NCI-H1694 treated with DMSO at 0.1 percent for 48 hours (cell line): ENCODE measurements around the gene AWAT2.

Source experiments
- DNase-seq: peaks from one replicate; lab custom pipeline; 2025; lab: John Stamatoyannopoulos, UW

The AWAT2 gene, protein sequence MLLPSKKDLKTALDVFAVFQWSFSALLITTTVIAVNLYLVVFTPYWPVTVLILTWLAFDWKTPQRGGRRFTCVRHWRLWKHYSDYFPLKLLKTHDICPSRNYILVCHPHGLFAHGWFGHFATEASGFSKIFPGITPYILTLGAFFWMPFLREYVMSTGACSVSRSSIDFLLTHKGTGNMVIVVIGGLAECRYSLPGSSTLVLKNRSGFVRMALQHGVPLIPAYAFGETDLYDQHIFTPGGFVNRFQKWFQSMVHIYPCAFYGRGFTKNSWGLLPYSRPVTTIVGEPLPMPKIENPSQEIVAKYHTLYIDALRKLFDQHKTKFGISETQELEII

DNA sequence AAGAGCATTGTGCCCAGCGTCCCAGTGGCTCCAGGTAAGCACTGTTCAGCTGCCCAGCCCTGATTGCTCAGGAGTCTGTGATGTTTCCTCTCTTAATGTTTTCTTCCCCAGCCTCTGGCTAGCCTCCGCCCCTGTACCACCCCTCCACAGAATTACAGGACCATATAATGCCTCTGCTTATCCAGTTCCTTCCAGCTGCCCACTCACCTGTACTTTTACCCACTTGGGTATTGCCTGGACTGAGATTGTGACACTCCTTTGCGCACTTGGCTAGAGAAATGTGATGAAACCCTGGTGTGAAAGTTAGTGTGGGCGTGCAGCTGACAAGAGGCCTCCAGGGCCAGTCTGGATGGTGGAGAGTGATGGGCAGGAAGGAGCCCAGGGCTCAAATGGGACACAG is at the start of gene AWAT2:
Gene AWAT2 (minus strand): TSS at position 14 of the 400 bp plus-strand sequence. CDS start 6 bp downstream, at position 8.
- no peak for DNase-seq

DNA sequence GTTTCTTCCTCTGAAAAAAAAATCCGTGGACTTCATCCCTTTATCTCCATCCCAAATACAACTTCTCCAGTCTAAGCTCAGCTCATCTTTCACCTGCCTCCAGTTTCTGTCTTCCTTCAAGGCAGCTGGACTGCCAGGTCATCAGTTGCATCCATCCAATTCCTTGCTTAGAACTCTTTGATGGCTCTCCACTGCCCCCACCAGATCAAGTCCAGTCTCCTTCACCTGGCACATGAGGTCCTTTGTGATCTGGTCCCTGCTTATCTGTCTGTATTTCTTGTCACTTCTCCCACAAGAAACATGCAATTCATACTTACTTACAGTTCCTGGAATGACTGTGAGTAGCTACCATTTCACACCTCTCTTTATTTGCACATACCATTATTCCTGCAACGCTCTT is 46.3 kb upstream of the AWAT2 start:
- DNase-seq = no peak

DNA sequence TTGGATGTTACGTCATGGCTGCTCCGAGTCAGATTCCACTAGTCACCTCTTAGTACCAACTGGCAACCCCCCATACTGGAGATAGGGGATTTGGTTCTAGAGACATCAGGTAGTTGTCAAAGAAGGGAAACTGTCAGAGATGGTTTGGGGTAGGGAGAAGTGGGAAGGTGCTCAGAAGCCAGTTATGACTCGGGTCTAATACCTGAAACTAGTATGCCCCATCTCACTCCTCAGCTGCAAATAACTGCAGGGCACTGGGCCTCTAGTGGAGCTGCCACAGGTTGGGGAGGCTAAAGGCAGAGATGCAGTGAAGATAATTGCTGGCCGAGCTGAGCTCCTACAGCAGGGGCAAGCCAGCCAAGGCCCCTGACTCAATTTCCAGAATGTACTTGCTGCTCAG is 42.5 kb upstream of the AWAT2 start:
- DNase-seq = no peak

DNA sequence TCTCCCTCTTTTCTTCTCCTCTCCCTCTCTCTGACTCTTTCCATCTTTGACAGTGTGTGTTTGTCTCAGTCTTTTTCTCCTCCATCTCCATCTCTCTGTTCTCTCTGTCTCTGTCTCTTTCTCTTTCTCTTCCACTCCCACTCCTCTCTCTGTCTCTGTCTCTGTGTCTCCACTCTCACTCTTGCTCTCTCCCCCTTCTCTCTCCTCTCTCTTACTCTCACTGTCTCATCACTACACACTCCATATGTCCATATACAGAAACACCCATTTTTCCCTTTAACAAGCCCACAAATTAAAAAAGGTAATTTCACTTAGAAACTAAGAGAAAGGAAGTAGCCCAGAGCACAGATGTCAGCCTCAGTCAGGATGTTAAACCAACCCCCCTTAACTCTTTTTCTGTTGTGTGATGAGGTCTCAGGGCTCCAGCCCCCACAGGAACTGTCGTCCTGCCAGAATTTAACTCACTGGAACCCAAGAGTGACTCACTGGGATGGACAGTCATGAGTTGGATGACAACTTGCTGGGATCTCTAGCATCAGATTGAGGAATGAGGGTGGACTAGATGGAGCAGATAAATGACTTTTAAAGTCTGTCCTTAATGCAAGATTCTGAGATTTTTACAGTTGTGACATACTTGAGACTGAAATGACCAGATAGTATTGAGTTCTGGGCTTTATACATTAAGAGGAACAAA is 40.0 kb upstream of the AWAT2 start:
- no peak for DNase-seq

DNA sequence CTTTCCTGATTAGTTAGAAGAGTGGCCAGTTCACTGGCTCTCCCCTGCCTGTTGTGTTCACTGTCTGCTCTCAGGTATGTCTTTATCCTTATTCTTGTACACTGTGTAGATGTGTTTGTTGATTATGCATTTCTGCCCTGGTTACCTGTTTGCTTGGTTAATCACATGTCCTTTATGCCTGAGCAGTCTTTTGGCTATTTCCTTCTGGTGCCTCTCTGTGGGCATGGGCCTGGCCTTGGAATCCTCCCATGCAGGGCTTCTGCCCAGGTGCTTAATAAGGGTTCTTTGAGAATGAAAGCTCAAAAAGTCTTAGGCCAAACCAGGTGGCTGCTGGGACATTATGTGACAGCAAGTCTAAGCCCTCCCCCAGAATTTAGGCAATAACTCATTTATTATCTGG is 39.0 kb upstream of the AWAT2 start:
- no peak for DNase-seq

DNA sequence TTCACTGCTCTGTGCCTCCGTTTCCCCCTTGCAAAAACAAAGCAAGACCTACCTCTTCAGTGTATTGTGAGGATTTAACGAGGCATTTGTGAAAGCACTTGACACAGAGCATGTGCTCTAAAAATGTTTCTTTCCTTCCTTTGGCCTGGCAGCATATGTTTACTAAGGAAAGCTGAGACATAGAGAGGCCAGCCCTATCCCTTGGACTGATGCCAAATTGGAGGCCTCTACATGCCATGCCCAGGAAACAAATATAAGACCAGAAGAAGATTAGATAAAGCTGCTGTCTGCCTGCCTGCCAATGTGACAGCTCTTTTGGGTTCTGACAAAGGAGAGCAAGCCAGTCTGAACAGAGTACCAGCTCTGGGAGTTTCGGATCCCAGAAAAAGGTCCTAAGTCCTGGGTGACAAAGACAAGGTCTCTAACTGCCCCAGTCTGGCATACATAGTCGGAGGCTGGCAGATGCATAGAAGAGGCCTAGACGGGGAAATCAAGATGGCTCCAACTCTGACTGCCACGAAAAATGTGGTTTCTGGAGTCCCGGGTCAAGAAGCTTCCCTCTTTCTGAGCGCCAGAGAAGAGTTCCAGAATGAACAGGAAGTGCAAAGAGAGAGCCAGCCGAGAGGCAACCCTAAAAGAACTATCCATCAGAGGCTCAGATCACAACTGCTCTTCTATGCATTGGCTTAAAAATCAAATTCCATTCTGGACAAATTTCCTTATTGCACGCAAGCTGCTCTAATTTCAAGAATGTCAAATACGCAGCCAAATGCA is 38.3 kb upstream of the AWAT2 start:
- no peak for DNase-seq

DNA sequence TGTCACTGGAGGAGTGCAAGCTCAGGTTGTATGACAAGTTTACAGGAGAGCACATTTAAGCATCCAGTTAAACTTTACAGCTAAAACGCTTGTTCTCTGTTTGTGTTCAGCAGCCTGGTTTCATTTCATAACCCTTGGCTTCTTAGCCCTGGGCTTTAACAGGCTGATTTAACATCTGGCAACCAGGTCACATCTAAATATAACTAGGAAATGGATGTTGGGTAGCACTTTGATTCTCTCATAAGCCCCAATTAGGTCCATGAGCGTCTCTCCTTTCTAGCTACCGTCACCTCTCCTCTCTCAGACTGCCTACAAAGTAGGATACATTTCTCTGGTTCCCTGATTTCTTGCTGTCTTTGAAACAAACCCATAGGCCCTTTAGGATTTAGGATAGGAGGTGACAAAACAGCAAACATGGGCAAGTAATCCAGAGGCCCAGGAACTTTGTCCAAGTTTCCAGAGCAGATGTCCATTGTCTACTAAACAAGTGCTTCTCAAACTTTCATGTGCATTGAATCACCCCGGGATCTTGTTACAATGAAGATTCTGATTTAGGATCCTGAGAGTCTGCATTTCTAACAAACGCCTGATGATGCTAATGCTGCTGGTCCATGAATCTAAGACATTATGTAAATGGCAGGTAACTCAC is 35.0 kb upstream of the AWAT2 start:
- no peak for DNase-seq

DNA sequence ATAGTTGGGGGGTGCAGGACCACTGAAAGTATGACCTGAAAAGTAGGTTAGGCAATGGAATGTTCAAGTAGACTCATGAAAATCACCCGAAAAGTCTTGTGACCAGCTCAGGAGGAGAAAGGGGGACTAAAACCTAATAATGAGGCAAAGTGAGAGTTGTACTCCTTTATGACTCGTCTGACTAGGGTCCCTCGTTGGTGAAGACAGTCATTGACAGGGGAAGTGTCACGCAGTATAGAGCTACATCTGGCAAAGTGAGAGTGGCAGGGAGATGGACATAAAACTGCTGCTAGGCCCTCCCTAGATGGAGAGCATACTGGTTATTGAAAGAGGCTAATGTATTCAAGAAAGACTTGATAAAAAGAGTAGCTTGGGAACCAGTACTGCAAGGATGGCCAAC is 33.0 kb upstream of the AWAT2 start:
- no peak for DNase-seq

DNA sequence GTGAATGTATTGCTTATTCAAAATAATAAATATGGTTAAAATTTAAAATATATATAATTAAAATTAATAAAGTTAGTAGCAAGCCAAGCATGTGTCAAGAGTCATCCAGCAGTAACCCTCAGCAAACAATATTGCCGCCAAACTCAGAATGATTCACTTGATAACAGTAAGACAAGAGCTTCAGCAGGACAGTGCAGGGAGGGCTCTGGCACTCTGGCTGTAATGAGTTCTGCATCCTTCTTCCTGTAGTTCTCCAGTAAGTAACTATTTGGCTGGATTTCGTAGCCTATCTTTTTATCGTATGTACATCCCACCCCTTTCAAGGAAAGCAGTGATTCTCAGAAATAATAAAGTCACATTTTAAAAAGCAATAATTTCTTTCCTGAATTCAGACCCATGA is 30.1 kb upstream of the AWAT2 start:
- no peak for DNase-seq

DNA sequence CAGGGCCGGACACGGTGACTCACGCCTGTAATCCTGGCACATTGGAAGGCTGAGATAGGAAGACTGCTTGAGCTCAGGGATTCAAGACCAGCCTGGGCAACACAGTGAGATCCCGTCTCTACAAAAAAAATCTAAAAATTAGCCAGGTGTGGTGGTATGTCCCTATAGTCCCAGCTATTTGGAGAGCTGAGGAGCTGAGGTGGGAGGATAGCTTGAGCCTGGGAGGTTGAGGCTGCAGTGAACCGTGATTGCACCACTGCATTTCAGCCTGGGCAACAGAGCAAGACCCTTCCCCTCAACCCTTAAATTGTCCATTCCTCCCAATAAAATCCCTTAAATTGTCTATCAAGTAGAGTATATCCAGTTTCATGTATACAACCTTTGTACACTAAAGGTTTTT is 29.6 kb upstream of the AWAT2 start:
- no peak for DNase-seq

DNA sequence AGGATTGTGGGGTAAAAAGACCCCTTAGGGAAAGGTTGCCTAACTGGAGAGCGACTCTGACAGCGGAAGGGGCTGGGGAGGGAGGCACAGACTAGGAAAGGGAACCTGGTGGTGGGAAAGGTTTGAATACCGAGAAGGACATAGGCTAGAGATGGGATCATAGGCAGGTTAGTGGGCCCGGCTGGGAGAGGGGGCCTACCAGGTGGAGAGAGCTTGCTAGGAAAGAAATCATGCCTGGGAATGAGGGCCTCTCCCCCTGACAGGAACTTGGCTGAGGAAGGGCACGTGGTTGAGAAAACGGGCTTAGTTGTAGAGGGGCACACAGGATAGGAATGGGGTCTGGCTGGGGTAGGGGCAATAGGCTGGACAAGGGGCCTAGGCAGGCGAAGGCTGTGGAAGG is 16.9 kb upstream of the AWAT2 start:
- DNase-seq = no peak

DNA sequence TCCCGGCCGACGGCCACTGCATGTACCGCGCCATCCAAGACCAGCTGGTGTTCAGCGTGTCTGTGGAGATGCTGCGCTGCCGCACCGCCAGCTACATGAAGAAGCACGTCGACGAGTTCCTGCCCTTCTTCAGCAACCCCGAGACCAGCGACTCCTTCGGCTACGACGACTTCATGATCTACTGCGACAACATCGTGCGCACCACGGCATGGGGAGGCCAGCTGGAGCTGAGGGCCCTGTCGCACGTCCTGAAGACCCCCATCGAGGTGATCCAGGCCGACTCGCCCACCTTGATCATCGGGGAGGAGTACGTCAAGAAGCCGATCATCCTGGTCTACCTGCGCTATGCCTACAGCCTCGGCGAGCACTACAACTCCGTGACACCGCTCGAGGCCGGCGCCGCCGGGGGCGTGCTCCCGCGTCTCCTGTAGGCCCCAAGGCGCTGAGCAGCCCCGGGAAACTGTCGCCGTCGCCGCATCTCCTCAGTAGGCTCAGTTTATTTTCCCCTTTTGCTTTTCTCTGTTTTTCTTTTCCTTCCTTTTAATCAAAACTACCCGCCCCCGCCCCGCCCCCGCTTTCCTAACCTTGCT is 13.3 kb upstream of the AWAT2 start:
- no peak for DNase-seq

DNA sequence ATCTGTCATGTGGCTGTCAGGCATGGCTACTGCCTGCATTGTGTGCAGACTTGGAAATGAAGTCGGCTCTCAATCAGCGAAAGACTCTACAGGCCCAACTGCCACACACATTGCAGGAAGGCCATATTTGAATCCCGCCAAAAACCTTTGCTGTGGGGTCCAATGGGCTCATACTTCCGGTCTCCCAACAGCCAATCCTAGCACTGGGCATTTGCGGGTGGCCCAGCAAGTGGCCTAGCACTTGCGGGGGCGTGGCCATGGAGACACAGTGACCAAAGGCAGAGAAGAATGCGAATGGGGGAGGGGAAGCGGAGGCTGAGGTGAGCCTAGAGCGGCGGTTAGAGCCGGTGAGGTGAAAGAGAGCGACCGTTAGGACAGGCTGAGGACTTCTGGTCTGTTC is 12.3 kb upstream of the AWAT2 start, which contains the start of gene OTUD6A:
Gene OTUD6A (plus strand): TSS at position 382 of the 400 bp plus-strand sequence. CDS start 68 bp downstream, outside the sequence.
- no peak for DNase-seq

DNA sequence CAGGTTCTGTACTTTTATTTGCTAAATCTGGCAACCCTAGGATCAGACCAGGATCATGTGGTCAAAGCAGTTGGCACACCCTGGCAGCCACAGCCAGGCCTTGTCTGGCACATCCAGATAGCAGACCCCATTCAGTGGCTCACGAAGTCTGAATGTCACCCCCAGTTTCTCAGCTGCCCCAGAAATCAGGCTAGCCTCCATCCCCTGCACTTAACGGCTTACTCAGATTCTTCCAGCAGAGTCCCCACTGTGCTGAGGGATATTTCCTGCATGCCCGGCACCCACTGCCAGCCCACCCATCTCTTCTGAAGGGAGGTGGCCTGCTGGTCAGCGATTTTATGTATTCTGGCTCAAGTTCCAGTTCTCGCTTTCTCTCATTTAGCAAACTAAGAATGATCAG is 4.7 kb upstream of the AWAT2 start:
- no peak for DNase-seq

DNA sequence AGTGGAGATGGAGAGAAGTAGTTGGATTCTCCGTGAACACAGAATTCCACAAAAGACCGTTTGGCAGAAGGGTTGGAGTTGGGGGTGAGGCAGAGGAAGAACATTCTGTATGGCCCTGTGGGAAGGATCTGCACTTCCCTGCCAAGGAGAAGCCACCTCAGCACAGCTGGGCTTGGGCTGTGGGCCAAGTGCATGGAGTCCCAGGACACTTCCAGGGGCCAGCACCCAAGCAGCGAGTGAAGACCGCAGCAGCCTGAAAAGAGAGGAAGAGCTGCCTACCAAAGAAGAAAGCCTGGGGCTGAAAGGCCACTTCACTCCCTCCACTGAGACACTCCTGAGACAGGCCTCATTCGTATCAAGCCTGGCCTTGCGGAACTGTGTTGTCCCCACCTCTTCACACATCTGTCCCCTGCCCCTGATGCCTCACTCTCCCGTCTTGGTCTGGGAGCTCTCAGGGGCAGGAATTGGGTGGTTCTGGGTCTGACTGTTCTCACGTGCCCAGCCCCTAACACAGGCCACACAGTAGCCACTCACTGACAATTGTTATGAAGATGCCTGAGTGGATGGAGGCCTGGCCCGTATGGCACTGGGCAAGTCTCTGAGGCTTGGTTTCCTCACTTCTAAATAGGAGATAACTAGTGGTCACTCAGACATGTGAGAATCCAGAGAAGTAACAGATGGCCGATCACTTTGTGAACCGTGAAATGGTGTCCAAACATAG is 3.3 kb upstream of the AWAT2 start:
- DNase-seq = no peak

DNA sequence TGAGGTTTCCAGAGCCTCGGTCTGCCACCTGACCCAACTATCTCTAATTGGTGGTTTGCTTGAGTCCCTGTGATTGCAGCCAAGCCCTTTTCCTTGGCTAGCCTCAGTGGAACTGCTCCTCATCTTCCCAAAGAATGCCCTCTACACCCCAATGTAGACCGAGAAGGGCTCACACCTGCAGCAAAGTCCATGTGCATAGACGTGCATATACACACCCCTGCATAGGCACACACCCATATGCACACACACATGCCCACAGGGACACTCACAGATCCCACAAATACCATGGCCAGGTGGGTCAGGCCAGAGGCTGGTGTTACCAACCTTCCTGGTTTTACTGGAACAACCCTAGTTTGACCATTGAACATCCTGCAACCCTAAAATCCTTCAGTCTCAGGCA is 332 bp downstream of the AWAT2 start:
- DNase-seq = no peak

DNA sequence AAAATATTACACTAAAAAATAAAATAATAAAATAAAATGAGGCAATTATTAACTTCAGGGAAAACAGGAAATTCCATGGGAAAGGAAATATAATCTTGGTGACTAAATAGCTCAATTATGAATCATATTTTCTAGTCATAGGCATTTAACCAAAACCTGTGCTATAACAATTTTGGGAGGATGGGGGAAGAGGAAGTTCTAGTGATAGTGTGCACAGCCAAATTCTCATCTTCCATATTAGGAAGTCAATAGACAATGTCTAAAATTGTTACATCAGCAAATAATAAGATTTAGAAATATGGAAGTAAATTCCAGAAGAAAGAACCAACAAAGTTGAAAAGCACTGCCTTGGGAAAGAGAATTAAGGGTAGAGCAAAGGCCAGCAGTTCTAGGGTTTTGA is 2.8 kb downstream of the AWAT2 start:
- DNase-seq = no peak

DNA sequence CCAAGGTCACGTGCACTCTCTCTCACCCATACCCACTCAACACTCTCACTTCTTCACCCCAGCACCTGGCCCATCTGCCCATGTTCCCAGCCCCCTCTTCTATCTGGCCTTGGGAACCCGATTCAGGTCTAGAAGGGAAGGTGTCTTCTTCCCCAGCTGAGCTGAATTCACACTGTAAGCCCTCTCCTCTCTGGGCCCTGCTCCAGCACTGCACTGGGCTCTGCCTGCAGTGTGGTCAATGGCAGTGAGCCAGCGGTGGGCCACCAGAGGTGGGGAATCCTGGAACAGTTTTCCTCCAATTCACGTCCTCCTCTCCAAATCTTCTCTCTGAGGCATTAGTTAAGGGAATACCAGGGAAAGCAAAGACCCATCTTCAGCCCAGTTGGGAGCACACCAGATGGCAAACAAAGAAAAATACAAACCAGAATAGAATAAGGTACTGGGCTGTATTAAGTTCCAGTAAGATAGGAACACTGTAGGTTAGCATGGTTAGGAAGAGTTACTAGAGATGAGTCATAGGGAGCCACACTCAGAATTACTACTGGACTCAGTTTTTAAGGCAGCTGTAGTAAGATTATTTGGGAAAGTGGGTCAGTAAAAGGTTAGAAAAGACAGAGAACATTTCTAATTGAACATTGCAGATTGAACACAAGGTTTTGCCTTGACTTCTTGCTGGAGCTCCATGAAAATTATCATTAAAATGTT is 5.0 kb downstream of the AWAT2 start:
- DNase-seq = no peak

DNA sequence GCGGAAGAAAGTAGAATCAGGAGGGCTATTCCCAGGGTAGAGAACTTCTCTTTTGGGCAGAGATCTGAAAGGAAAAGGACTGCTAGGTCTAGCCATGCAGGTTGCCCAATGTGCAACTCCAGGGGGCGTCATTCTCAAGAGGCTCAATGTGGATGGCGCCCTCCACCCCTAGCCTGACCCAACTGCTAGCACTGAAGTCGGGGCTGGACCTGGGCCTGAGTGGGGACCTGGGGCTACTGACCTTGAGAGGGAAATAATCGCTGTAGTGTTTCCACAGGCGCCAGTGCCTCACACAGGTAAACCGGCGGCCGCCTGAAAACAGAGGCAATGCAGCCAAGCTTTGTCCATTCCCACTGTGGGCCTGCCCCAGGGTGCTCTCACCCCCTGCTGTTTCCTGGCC is 6.1 kb downstream of the AWAT2 start:
- DNase-seq = no peak
